SK-N-SH treated with all-trans-retinoic acid at 6 μM for 48 hours (cell line): ENCODE data around the gene DOCK1.

Experiments used
- ATAC-seq: fragments of 200-7000 bp; cut with Tn5 transposase; 3 replicates; pipeline ENCODE4 v1.9.1; 2020; ENCODE audit warnings: mild to moderate bottlenecking, moderate library complexity
- ARNTL ChIP-seq: fragments of 450-650 bp; formaldehyde crosslinking; IDR thresholded peaks from 2 replicates; pipeline ENCODE4 v1.5.0; 2020; ENCODE audit warnings: low read depth, mild to moderate bottlenecking, moderate library complexity, borderline replicate concordance
- BACH2 ChIP-seq: fragments of 250-450 bp; sonication (Bioruptor Pico); IDR thresholded peaks from 2 replicates; pipeline ENCODE4 v1.9.0; 2021; ENCODE audit warnings: mild to moderate bottlenecking, borderline replicate concordance
- CSDC2 ChIP-seq: fragments of 250-450 bp; sonication (Bioruptor Pico); IDR thresholded peaks from 2 replicates; pipeline ENCODE4 v1.5.0; 2020; ENCODE audit warnings: mild to moderate bottlenecking, moderate library complexity
- ESRRG ChIP-seq: fragments of 250-450 bp; sonication (Bioruptor Pico); IDR thresholded peaks from 2 replicates; pipeline ENCODE4 v1.6.1; 2021; ENCODE audit warnings: mild to moderate bottlenecking
- GLIS3 ChIP-seq: fragments of 250-450 bp; sonication (Bioruptor Pico); IDR thresholded peaks from 2 replicates; pipeline ENCODE4 v1.5.0; 2020; ENCODE audit warnings: mild to moderate bottlenecking, moderate library complexity
- ISL1 ChIP-seq: fragments of 250-450 bp; sonication (Bioruptor Pico); IDR thresholded peaks from 2 replicates; pipeline ENCODE4 v2.1.2; 2022; ENCODE audit warnings: mild to moderate bottlenecking, moderate library complexity
- OSR1 ChIP-seq: fragments of 250-450 bp; sonication (Bioruptor Pico); IDR thresholded peaks from 2 replicates; pipeline ENCODE4 v1.8.0; 2022; ENCODE audit warnings: moderate library complexity, mild to moderate bottlenecking, inconsistent platforms
- POU6F1 ChIP-seq: fragments of 250-450 bp; sonication (Bioruptor Pico); IDR thresholded peaks from 2 replicates; pipeline ENCODE4 v1.8.0; 2021; ENCODE audit warnings: low read depth, mild to moderate bottlenecking, moderate library complexity, borderline replicate concordance
- PPARA ChIP-seq: fragments of 250-450 bp; sonication (Bioruptor Pico); IDR thresholded peaks from 2 replicates; pipeline ENCODE4 v1.5.0; 2020; ENCODE audit warnings: mild to moderate bottlenecking, borderline replicate concordance
- RARB ChIP-seq: fragments of 250-450 bp; sonication (Bioruptor Pico); IDR thresholded peaks from 2 replicates; pipeline ENCODE4 v1.8.0; 2021; ENCODE audit warnings: mild to moderate bottlenecking, moderate library complexity
- SNAI2 ChIP-seq: fragments of 250-450 bp; sonication (Bioruptor Pico); IDR thresholded peaks from 2 replicates; pipeline ENCODE4 v1.5.0; 2020; ENCODE audit warnings: mild to moderate bottlenecking, moderate library complexity
- TCF4 ChIP-seq: fragments of 250-450 bp; sonication (Bioruptor Pico); IDR thresholded peaks from 2 replicates; pipeline ENCODE4 v1.8.0; 2021; ENCODE audit warnings: mild to moderate bottlenecking, moderate library complexity, borderline replicate concordance
- TOX ChIP-seq: fragments of 250-450 bp; sonication (Bioruptor Pico); IDR thresholded peaks from 2 replicates; pipeline ENCODE4 v1.8.0; 2021; ENCODE audit warnings: mild to moderate bottlenecking, moderate library complexity, borderline replicate concordance
- ZC3H10 ChIP-seq: fragments of 250-450 bp; sonication (Bioruptor Pico); IDR thresholded peaks from 2 replicates; pipeline ENCODE4 v1.5.1; 2021; ENCODE audit warnings: mild to moderate bottlenecking, moderate library complexity
- ZFP3 ChIP-seq: fragments of 250-450 bp; sonication (Bioruptor Pico); IDR thresholded peaks from 2 replicates; pipeline ENCODE4 v1.5.0; 2020; ENCODE audit warnings: mild to moderate bottlenecking, moderate library complexity
- ZFP30 ChIP-seq: fragments of 450-650 bp; formaldehyde crosslinking; IDR thresholded peaks from 2 replicates; pipeline ENCODE4 v1.5.0; 2022; ENCODE audit warnings: mild to moderate bottlenecking, moderate library complexity
- ZNF565 ChIP-seq: fragments of 450-650 bp; formaldehyde crosslinking; conservative IDR thresholded peaks from 2 replicates; pipeline ENCODE4 v1.5.0; 2020; ENCODE audit warnings: low read depth, mild to moderate bottlenecking, moderate library complexity
- ZNF70 ChIP-seq: fragments of 450-650 bp; formaldehyde crosslinking; IDR thresholded peaks from 2 replicates; pipeline ENCODE4 v1.5.0; 2020; ENCODE audit warnings: mild to moderate bottlenecking, moderate library complexity
- TF ChIP-seq, protein P1 (sequence below): fragments of 250-450 bp; sonication (Bioruptor Pico); IDR thresholded peaks from 2 replicates; pipeline ENCODE4 v1.5.1; 2021; ENCODE audit warnings: mild to moderate bottlenecking, moderate library complexity
- TF ChIP-seq, protein P2 (sequence below): fragments of 250-450 bp; sonication (Bioruptor Pico); IDR thresholded peaks from 2 replicates; pipeline ENCODE4 v1.8.0; 2020; ENCODE audit warnings: mild to moderate bottlenecking, moderate library complexity, borderline replicate concordance
- TF ChIP-seq, protein P3 (sequence below): fragments of 250-450 bp; sonication (Bioruptor Pico); IDR thresholded peaks from 2 replicates; pipeline ENCODE4 v1.5.1; 2020; ENCODE audit warnings: low read depth, mild to moderate bottlenecking, moderate library complexity

Gene DOCK1

DNA sequence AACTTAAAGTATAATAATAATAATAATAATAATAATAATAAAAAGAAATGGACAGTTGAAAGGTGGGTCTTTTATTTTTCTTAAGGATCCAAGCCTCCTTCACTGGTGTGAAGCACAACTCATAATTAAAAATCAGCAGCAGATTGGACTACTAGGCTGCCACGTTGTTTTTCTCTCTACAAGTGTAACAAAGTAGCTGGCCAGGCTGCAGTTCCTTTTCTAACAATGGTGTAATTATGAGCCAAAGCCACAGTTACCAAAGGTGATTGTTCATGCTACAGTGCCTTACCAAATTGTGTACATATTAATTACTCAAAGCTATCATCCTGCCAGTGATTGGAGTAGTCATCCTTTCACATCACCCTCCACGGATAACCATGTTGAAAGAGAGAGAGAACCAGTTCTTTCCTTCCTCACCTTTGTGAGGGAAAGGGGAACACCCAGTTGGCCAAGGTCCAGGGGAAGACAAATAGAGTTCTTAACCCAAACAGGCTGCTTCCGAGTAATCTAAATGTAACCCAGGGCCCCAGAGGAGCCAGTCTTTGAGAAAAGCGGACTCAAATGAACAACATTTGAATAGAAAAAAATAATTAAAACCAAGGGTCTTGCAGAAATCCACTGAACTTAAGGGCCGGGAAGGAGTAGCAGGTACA lies 557.5 kb downstream of the DOCK1 start:
- ATAC-seq = no peak
- TF ChIP-seq, protein P1, sequence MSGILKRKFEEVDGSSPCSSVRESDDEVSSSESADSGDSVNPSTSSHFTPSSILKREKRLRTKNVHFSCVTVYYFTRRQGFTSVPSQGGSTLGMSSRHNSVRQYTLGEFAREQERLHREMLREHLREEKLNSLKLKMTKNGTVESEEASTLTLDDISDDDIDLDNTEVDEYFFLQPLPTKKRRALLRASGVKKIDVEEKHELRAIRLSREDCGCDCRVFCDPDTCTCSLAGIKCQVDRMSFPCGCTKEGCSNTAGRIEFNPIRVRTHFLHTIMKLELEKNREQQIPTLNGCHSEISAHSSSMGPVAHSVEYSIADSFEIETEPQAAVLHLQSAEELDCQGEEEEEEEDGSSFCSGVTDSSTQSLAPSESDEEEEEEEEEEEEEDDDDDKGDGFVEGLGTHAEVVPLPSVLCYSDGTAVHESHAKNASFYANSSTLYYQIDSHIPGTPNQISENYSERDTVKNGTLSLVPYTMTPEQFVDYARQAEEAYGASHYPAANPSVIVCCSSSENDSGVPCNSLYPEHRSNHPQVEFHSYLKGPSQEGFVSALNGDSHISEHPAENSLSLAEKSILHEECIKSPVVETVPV (CRISPR knock-in tag) = no peak
- no peak for TF ChIP-seq ARNTL
- TF ChIP-seq ESRRG (CRISPR knock-in tag) = no peak
- no peak for TF ChIP-seq POU6F1 (CRISPR knock-in tag)
- no peak for TF ChIP-seq PPARA (CRISPR knock-in tag)
- no peak for TF ChIP-seq ZNF565
- no peak for TF ChIP-seq OSR1
- TF ChIP-seq, protein P2, sequence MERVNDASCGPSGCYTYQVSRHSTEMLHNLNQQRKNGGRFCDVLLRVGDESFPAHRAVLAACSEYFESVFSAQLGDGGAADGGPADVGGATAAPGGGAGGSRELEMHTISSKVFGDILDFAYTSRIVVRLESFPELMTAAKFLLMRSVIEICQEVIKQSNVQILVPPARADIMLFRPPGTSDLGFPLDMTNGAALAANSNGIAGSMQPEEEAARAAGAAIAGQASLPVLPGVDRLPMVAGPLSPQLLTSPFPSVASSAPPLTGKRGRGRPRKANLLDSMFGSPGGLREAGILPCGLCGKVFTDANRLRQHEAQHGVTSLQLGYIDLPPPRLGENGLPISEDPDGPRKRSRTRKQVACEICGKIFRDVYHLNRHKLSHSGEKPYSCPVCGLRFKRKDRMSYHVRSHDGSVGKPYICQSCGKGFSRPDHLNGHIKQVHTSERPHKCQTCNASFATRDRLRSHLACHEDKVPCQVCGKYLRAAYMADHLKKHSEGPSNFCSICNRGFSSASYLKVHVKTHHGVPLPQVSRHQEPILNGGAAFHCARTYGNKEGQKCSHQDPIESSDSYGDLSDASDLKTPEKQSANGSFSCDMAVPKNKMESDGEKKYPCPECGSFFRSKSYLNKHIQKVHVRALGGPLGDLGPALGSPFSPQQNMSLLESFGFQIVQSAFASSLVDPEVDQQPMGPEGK (CRISPR knock-in tag) = no peak
- TF ChIP-seq SNAI2 (CRISPR knock-in tag) = no peak
- no peak for TF ChIP-seq TCF4 (CRISPR knock-in tag)
- TF ChIP-seq ZC3H10 (CRISPR knock-in tag) = no peak
- TF ChIP-seq ISL1 (CRISPR knock-in tag) = no peak
- TF ChIP-seq, protein P3, sequence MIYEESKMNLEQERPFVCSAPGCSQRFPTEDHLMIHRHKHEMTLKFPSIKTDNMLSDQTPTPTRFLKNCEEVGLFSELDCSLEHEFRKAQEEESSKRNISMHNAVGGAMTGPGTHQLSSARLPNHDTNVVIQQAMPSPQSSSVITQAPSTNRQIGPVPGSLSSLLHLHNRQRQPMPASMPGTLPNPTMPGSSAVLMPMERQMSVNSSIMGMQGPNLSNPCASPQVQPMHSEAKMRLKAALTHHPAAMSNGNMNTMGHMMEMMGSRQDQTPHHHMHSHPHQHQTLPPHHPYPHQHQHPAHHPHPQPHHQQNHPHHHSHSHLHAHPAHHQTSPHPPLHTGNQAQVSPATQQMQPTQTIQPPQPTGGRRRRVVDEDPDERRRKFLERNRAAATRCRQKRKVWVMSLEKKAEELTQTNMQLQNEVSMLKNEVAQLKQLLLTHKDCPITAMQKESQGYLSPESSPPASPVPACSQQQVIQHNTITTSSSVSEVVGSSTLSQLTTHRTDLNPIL (CRISPR knock-in tag) = no peak
- no peak for TF ChIP-seq RARB (CRISPR knock-in tag)
- TF ChIP-seq TOX (CRISPR knock-in tag) = no peak

DNA sequence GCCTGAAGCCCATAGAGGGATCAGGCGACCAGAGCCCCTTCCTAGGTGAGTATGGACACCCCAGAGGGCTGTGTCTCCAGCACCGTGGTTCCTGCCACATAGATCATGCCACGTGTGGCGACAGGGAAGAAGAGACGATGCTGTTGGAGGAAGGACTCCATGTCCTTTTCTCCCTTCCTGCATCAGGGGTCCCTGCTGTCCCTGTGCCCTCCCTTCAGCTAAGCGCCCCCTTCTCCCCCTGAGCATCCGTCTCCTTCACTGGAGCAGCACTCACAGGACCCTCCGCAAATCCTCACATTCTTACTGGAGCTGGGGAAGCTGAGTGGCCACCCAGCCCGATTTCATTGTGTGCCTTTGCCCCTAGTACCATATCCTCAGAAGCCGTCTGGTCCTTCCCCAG lies 558.3 kb downstream of the DOCK1 start:
- TF ChIP-seq PPARA (CRISPR knock-in tag) (no peak), BACH2 (CRISPR knock-in tag) (no peak), ESRRG (CRISPR knock-in tag) (no peak), ZFP3 (CRISPR knock-in tag) (no peak), TCF4 (CRISPR knock-in tag) (no peak), POU6F1 (CRISPR knock-in tag) (no peak), ARNTL (no peak), ZNF565 (no peak), ZFP30 (CRISPR knock-in tag) (no peak), SNAI2 (CRISPR knock-in tag) (no peak), ZNF70 (CRISPR knock-in tag) (no peak), RARB (CRISPR knock-in tag) (no peak), CSDC2 (no peak), GLIS3 (CRISPR knock-in tag) (no peak)
- TF ChIP-seq, protein P1 (CRISPR knock-in tag) = no peak
- no peak for ATAC-seq
